Heart left ventricle (tissue), 16 donors: ENCODE measurements around the gene CPEB4. TPM values are rescaled to one million over a fixed set of nuclear protein-coding genes. Genes with fewer than 3 reads are reported as not detected.
A peak's percentile ranks its signal among the peaks of the same experiment; 100 is the strongest.

ENCODE experiments used
- ATAC-seq, 4 donors: fragments of 200-7000 bp; cut with Tn5 transposase; one replicate each; pipeline ENCODE4 v1.9.1; 2020 to 2022; ENCODE audit warnings: moderate library complexity in 4 of 4, mild to moderate bottlenecking in 3 of 4, moderate number of reproducible peaks in 1 of 4
- DNase-seq, 5 donors: peaks; one replicate each; pipeline ENCODE4 v3.0.0-alpha.2; 2020
- H3K27ac ChIP-seq, 12 donors: fragments of 200-600 bp; sonication (generic) in 4 of 12; one replicate each; pipeline versions ENCODE4 v1.5.0 to v1.8.0; 2016 to 2022; ENCODE audit warnings: mild to moderate bottlenecking in 2 of 12
- H3K27me3 ChIP-seq, 9 donors: fragments of 200-600 bp; sonication (generic) in 2 of 9; one replicate each; pipeline versions ENCODE4 v1.5.1 to v1.8.0; 2016 to 2022; ENCODE audit warnings: mild to moderate bottlenecking in 3 of 9
- H3K36me3 ChIP-seq, 9 donors: fragments of 200-600 bp; sonication (generic) in 2 of 9; one replicate each; pipeline versions ENCODE4 v1.5.0 to v1.8.0; 2018 to 2022; ENCODE audit warnings: mild to moderate bottlenecking in 2 of 9
- H3K4me1 ChIP-seq, 12 donors: fragments of 200-600 bp; sonication (generic) in 4 of 12; one replicate each; pipeline versions ENCODE4 v1.5.0 to v1.8.0; 2016 to 2022; ENCODE audit warnings: mild to moderate bottlenecking in 3 of 12
- H3K4me3 ChIP-seq, 12 donors: fragments of 200-600 bp; sonication (generic) in 4 of 12; one replicate each; pipeline versions ENCODE4 v1.5.0 to v1.8.0; 2017 to 2022; ENCODE audit warnings: mild to moderate bottlenecking in 9 of 12, moderate library complexity in 4 of 12
- H3K9me3 ChIP-seq, 12 donors: fragments of 200-600 bp; sonication (generic) in 4 of 12; one replicate each; pipeline versions ENCODE4 v1.5.0 to v1.8.0; 2016 to 2022; ENCODE audit warnings: mild to moderate bottlenecking in 1 of 12
- CTCF ChIP-seq, 12 donors: fragments of 200-600 bp; sonication (generic) in 4 of 12; IDR thresholded peaks; one replicate each; pipeline versions ENCODE4 v1.5.0 to v1.8.0; 2018 to 2022; ENCODE audit warnings: antibody characterized with exemption in 12 of 12, mild to moderate bottlenecking in 5 of 12
- POLR2A ChIP-seq, 2 donors: fragments of 450-650 bp; IDR thresholded peaks; one replicate each; pipeline ENCODE4 v1.6.1; 2017; ENCODE audit warnings: antibody characterized with exemption in 2 of 2, mild to moderate bottlenecking in 2 of 2, moderate library complexity in 2 of 2
- WGBS, 4 donors: extraction: QIAGEN DNeasy Blood & Tissue Kit in 2 of 4; methylation state at CpG; one replicate each; pipeline versions ENCODE4 v1.1.5 to v1.1.7; 2013 to 2018; 5-methylcytosine and 5-hydroxymethylcytosine counted together
- intact Hi-C, 10 donors: fragments of 100-400 bp; cut with DNase I; formaldehyde crosslinking; loops; one replicate each; pipeline versions ENCODE4 v1.11.1 to v1.14.2; 2022
- polyA plus RNA-seq, 2 donors: library from polyadenylated mRNA; stranded (reverse); fragments of 200-250 nt; gene quantifications; one replicate each; pipeline ENCODE4 v1.2.3, GENCODE V29; 2013
- total RNA-seq, 9 donors: library from RNA; depleted of rRNA in 2 of 9; stranded (reverse); fragments of >200 nt in 2 of 9; fragmentation: NEBNext Ultra II Directional in 3 of 9; extraction: Animal tissue kit (Norgen Biotek cat#: 25700) in 3 of 9; gene quantifications; one replicate each; pipeline versions ENCODE4 v1.1.0 to v1.2.4, GENCODE V29; 2016 to 2023
- donor health status: ischemic (EF 13 %, LVEDD 7.1; RV severe dilation, severe dysfunction).
- donor health status: healthy with polysubstance abuse.
- donor health status: DM: no; HTN: yes; CAD: no.
- donor health status: DM: no; HTN: no; CAD: no.
- donor health status: ischemic (EF 25% LVEDD 6.9; RV normal size, moderate dysfunction).
- donor health status: ischemic (EF 25% LVEDD 5.7; RV mildly dilated, moderate dysfunction).
- donor health status: healthy.
- donor health status: DM: yes; HTN: yes; CAD: no.
- donor health status: ischemic (EF 35%, LVEDD 5.7; RV mildly dilated, moderate dysfunction).
- donor health status: nonischemic (EF 11% LVEDD 7.7; RV severe dilation, severe dysfunction).
- donor health status: DM: yes; HTN: yes; CAD: no.
- donor health status: PGD.
- donor health status: ischemic (EF 29% LVEDD 5.4; RV normal size, mild dysfunction).
- donor health status: nonischemic (EF 23%, LVEDD 6.1; RV moderate dilation, normal function).

Gene CPEB4
- total and polyA plus RNA-seq, 11 donors, result 28.7 to 217 (median 168) TPM

DNA sequence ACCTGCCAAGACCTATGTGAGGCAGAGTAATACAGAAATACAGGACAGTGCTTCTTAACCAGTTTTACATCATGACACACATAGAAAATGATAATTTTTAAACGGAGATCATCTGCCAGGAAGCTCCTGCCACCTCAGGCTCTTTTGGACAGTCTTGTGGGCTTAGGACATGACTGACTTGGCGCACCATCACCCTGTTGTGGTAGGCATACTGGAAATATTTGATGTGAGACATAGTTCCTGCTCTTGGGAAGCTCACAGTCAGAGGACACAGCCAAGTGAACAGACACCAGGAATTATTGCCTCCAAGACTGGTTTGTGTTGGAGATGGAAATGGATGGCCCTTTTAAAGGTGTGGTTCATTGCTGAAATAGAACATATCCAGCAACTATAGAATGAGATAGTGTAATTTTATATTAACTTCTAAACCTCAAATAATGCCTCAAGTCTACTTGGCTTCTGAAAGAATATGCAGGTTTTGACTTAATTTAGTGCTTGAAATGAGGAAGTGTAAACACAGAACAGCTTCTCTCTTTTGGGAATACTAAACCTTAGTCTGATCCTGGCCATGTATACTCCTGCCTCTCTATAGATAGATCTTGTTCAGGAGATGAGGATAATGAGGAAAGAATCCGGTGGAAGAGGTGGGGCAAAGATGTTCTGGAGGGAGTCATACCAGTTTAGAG lies 19.7 kb downstream of the CPEB4 start:
- H3K27ac ChIP-seq, result peak overlapping the region in 9 of 12 donors; percentile 3 to 83 (median 69)
- peak in 3 of 4 donors; percentile 47 to 54 (median 50) for ATAC-seq
- 36 to 51% (median 42%) methylated on average over 3 of the region's 3 CpGs for WGBS, 4 donors
- no peak for TF ChIP-seq CTCF (IDR thresholded peaks at IDR 0.05)
- H3K4me1 ChIP-seq, result peaks cover 0 to 90% (median 57%) of the 10 kb centered on the region in 12 donors
- peaks cover 0 to 30% (median 21%) of the 10 kb centered on the region in 9 donors for H3K36me3 ChIP-seq
- no peak for DNase-seq
- peak overlapping the region in 1 of 12 donors; percentile 18 for H3K4me3 ChIP-seq
- no peaks in the 10 kb centered on the region for H3K9me3 ChIP-seq
- intact Hi-C loops, result no loop called here
- no peaks in the 10 kb centered on the region for H3K27me3 ChIP-seq

DNA sequence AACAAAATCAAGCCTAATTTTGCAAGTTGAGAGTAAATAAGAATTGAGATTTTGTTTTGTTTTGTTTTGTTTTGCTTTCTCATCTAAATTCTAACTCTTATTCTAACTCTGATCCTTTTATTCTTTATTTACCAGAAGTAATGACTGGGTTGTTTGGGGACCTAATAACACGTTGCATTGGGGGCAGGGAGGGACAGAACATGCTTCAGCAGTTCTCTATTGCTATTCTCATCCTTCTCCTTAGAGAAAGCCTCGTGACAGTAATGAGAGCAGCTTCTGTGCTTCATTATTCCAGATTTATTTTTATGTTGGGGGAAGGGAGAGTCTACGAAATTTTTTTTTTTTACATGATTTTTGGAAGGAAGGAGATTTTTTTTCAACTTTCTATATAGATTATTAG lies 21.1 kb downstream of the CPEB4 start:
- ATAC-seq (peak; percentile 69 to 87 (median 74)), DNase-seq (peak in 3 of 5 donors; percentile 44 to 68 (median 54))
- Histone ChIP-seq H3K9me3 (no peaks in the 10 kb centered on the region), H3K4me3 (peak overlapping the region in 4 of 12 donors; percentile 16 to 26 (median 18)), H3K27me3 (no peaks in the 10 kb centered on the region), H3K27ac (peak overlapping the region in 11 of 12 donors; percentile 28 to 83 (median 67)), H3K4me1 (peaks cover 0 to 90% (median 54%) of the 10 kb centered on the region in 12 donors), H3K36me3 (peaks cover 0 to 41% (median 28%) of the 10 kb centered on the region in 9 donors)
- WGBS, 4 donors, result 15 to 20% (median 19%) methylated on average over 3 of the region's 3 CpGs
- intact Hi-C loops, result no loop called here
- TF ChIP-seq POLR2A (IDR thresholded peaks at IDR 0.05) (no peak), CTCF (IDR thresholded peaks at IDR 0.05) (no peak)

- Histone ChIP-seq H3K4me1 (peaks cover 0 to 93% (median 55%) of the 10 kb centered on the region in 12 donors), H3K36me3 (peaks cover 0 to 39% (median 28%) of the 10 kb centered on the region in 9 donors), H3K9me3 (no peaks in the 10 kb centered on the region), H3K27ac (peak overlapping the region in 9 of 12 donors; percentile 55 to 83 (median 69)), H3K4me3 (peak overlapping the region in 3 of 12 donors; percentile 16 to 26 (median 18)), H3K27me3 (no peaks in the 10 kb centered on the region)
- DNase-seq (no peak), ATAC-seq (no peak)
- 49 to 61% (median 60%) methylated on average over 3 of the region's 3 CpGs for whole genome bisulfite sequencing, 4 donors
- TF ChIP-seq CTCF (IDR thresholded peaks at IDR 0.05) (no peak), POLR2A (IDR thresholded peaks at IDR 0.05) (no peak)
- intact Hi-C loops, result no loop called here
These were observed 22.1 kb downstream of the CPEB4 start for GRCh38 chr5:173910215-173910614.

DNA sequence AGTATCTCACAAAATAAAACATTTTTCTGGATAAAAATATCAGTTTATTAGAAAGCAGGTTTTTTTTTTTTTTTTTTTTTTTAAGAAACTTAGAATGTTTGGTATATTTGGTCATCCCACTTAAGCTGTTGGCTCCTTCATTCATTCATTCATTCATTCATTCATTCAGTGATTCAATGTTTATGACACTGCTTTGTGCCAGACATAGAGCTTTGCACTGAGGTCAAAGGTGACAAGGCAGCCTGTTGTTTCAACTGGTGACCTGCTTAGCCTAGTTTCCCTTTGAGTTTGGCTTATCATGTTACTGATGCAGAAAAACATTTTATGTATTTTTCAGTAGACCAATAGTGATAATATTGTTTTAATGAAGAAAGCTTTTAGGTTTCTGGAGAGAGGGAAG lies 23.5 kb downstream of the CPEB4 start:
- peaks cover 0 to 92% (median 59%) of the 10 kb centered on the region in 12 donors for H3K4me1 ChIP-seq
- no peak for DNase-seq

More for the DNA sequence above, 23.5 kb downstream of the CPEB4 start:
- Histone ChIP-seq H3K36me3 (peaks cover 0 to 37% (median 28%) of the 10 kb centered on the region in 9 donors), H3K4me3 (no peak overlapping the region), H3K27me3 (no peaks in the 10 kb centered on the region), H3K9me3 (no peaks in the 10 kb centered on the region), H3K27ac (peak overlapping the region in 3 of 12 donors; percentile 81 to 86 (median 86))
- intact Hi-C loops, result no loop called here
- TF ChIP-seq POLR2A (IDR thresholded peaks at IDR 0.05) (no peak), CTCF (IDR thresholded peaks at IDR 0.05) (no peak)
- no peak for ATAC-seq
